Ishikawa (cell line): ENCODE results near the gene USP12.

Source experiments
- CEBPB ChIP-seq: IDR thresholded peaks from 2 replicates; pipeline ENCODE4 v1.6.1; 2012
- EP300 ChIP-seq: IDR thresholded peaks from 2 replicates; pipeline ENCODE4 v1.6.1; 2012; ENCODE audit warnings: borderline replicate concordance
- FOXM1 ChIP-seq: IDR thresholded peaks from 2 replicates; pipeline ENCODE4 v1.6.1; 2012; ENCODE audit warnings: low read depth, borderline replicate concordance

- TF ChIP-seq CEBPB (no peak), EP300 (no peak), FOXM1 (no peak)
Measured at GRCh38 chr13:27141746-27142145, 29.9 kb downstream of the USP12 start.
